IPS-NIHi7 (cell line): ENCODE measurements around the gene JAG1.

ENCODE experiments used
- DNase-seq: peaks from one replicate; pipeline ENCODE4 v3.0.0; 2012; ENCODE audit warnings: mixed read lengths; ENCODE audit errors: extremely low spot score

JAG1 gene

DNA sequence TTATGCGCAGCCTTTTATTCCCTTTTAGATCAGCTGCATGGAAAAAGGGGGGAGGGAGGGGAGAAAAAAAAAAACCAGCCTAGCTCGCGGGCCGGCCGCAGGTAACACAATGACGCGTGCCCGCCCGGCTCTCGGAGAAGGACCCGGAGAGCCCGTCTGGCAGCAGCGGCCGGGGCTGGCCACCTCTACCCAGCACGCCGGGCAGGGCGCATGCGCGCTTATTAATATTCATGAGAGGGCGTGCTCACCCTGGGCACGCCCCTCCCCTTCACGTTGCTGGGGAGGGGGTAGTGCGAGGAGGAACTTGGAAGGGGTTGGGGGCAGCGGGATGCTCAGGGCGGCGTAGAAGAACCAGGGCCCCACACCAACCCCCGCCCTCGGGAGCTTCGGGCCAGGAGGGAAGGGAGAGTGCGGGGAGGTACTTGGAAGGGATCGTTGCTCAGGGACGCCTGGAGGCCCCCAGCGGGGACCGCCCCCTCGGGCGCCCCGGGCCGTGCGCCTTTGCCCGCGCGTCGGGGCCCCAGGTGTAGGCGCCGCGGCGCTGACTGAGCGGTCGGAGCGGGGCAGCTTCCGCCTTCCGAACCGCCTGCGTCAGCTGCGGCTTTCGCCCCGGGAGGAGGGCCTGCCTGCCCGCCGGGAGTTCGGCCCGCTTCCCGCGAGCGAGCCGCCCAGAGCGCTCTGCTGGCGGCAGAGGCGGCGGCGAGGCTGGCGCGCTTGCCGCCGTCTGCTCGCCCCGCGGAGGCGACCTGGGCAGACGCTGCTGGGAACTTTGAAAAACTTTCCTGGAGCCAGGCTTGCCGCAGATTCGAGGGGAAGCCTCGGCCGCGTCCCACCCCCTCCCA, at the start of gene JAG1:
TSS of gene JAG1 (minus strand) at position 158 of the 842 bp plus-strand sequence. CDS start 469 bp downstream, outside the sequence.
- DNase-seq, result peak; percentile 96

DNA sequence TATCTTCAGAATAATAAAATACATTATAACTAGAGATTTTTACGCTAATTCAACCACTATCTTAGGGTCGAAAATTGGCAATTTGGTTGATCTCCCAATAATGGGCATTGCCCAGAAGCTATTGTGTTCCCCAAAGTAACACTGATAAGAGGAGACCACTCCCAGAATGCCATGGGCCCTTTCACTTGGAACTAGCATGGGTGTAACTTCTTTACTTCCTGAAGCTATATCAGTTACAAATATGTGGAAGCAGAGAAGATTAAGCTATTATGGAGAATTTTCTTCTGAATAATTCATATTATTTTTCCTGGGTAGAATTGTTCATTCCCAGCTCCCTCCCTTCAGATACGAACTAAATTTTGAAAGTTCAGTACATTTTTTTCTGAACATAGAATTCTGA, 48.2 kb upstream of the JAG1 start:
- no peak for DNase-seq

DNA sequence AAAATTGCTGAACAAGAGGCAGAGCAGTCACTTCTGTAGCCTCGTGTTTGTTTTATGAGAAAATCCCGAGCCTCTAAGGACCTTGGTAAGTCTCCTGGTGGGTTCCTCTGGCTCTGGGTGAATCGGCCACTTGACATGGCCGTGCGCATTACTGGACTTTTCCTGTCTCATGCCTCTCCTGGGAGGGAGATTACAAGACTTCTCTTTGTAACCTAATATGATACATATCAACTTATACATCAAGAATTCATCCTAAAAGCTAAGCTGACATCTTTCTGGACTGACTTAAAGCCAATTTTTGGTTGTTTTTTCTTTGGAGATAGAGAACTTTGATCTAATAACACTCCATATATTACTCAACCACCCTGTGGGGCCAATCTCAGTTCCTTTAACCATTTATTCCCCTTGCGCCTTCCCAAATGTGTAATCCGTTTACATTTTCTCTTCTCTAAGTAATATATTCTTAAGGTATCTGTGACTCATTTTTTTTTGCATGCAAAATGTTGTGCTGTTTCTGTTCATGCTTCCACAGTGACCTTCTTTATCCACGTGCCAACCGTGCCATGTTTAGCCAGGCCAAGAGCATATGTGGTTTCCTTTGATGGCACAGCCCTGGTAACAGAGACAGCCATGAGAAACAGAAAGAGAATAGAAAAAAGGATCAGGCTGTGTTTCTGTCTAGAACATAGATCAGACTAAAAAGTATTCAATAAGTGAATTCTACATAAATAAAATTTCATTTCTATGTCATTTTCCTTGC, 47.5 kb upstream of the JAG1 start:
- DNase-seq, result no peak

DNA sequence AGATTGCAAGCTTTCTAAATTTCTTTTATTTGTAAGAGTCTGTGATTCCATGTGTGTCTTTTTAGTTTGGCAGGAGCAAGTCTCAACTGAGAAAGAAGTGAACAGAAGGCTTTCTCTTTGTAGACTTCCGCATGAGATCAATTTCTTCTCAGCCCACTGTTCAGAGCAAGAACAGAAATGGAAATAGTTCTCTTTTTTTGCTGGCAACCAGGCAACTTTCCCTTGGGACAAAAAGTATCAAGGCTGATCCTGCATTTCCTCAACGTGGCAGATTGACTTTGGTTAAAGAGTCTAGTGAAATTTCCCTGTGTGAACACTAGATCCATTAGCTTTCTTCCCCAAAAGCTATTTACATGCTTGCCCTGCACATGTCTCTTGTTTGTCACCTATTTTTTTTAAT, 46.8 kb upstream of the JAG1 start:
- no peak for DNase-seq

DNA sequence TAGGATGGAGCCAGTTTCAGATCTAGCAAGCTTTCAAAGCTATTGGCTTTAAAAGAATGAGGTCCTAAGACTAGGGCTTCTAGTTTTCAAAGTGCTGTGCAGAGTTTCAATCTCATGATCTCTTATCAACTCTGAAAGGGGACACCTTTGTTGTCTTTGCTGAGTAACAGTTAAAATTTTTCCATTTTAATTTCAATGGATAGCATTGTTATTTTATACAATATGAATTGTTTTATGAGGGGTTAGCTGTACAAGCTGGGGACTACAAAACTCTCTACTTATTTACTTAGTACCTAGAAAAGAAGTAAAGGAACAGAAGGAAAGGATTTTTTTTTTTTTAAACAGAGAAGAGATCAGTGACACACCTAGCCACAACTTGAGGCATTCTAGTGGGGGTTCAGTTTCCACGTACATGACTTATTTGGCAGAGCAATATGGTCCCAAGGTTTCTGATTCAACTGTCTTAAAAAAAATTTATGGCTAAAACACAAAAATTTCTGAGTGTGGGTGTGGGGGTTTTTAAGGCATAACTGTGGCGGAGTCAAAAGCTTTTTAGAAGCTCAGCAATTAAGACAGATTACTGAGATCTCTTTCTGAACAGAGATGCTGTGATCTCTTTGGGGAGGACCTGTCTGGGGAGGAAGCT, 46.1 kb upstream of the JAG1 start:
- no peak for DNase-seq

DNA sequence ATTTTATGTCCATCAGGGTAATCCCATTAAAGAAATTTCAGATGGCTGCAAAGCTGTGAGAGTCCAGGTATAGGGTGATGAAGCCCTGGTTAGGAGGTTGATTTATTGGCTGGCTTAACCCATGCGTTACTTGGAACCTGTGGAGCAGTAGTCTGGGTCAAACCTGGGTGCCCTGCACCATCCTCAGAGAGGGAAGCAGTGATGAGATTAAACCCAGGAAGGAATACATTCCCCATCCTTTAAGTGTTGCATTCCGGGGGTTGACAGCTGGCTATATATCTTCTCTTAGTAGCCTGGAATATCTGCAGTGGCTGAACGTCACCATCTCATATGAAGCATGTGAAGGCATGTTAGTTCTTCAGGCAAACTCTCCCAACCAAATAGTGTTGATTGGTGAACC, 44.9 kb upstream of the JAG1 start:
- no peak for DNase-seq

DNA sequence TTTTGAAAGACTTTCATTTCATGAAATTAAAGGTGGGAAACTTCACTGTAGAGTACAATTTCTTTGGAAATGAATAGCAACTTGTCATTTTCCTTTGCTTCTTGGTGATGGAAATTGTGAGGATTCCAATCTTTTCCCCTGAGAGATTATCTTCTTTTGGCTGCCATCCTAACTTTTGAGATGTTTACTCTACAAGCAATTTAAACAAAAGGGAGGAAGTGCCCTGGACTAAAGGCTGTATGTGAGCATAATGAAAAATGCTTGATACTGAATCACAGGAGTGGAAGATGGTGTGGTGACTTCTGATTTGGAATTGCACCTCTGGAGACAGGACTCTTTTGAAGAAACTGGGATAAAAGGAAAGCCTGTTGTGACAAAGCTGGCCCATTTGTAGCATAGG, 43.1 kb upstream of the JAG1 start:
- DNase-seq, result no peak

DNA sequence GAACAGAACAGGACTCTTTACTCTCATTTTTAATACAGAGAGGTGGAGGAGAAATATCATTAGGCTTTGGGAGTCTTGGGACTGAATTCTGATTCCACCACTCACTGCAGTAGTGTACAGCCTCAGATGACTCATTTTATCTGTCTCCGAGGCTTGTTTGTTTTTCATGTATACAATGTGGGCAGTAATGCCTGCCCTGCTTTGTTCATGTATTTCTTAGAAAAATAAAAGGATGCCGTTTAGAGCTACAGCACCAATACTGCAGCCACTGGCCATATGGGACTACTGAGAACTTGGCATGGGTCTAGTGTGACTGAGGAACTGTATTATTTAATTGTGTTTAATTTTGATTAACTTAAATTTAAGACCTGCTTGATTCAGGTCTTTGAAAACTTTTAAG, 41.2 kb upstream of the JAG1 start:
- DNase-seq, result no peak

DNA sequence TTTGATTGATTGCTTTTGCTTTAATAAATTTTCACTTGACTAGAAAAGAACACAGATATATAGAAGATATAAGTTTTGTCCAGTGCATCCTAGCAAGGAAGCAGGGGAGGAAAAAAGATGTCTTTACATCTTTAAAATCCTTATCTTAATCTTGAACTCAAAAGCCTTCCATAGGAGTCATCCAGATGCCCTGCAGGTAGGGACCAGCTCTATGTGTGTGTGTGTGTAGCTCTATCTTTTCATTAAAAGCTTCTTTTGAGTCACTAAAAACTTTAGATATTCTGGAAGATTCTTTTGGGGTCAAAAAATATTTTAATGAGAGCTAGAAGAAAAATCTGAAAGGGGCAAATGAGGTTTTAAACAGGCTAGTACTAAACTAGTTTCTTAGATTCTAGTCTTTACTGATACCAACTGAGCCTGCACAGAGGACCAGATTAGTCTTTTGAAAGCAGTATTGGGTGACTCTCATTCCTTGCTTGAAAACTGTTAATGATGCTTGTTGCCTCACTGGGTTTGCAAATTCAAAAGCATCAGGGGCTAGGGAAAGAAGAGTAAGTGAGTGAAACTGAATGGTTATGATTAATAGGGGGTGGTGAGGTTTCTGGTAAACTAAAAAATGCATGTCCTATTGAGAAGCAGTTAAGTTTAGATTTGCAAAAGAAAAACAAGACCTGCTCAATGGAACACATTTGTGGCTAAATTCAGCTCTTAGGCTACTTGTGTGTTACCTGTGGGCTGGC, 40.6 kb upstream of the JAG1 start:
- no peak for DNase-seq

DNA sequence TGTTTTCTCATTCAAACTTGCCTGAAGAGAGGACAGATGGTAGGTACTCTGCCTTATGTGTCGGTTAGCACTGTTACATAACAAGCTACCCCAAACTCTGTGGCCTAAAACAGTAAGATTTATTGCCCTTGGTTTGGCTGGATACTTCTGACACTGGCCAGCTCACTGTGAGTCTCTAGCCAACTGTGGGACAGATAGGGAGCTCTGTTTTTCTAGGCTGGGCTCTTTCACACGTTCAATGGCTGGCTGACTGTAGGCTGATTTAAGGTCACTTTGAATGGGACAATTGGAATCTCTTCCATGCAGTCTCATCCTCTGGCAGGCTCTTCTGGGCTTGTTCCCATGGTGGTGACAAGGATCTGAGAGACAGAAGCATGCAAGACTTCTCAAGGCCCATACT, 39.4 kb upstream of the JAG1 start:
- no peak for DNase-seq

DNA sequence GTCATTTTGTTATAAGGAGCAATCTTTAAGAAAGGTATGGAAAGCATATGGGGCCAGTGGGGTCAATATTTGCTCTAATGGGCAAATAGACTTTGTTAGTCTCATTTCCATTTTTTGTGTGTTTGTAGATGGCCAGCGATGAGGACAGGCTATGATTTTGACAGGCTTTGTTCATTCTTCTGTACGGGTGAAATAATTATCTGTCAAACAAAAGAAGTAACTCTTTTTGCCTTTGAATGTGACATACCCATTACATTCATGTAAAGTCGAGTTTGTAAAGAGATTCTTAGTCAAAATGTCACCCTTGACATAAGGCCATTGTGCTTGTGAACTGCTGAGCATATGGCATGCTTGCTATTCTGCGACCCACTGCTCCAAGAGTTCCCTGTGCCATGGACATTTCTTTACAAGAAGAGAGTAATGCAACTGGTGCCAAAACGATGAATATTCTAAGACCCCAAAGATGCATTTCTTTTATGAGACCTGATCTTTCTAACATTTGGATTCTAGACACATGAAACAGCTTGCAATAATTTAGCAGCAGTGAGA, 38.2 kb upstream of the JAG1 start:
- DNase-seq, result no peak

DNA sequence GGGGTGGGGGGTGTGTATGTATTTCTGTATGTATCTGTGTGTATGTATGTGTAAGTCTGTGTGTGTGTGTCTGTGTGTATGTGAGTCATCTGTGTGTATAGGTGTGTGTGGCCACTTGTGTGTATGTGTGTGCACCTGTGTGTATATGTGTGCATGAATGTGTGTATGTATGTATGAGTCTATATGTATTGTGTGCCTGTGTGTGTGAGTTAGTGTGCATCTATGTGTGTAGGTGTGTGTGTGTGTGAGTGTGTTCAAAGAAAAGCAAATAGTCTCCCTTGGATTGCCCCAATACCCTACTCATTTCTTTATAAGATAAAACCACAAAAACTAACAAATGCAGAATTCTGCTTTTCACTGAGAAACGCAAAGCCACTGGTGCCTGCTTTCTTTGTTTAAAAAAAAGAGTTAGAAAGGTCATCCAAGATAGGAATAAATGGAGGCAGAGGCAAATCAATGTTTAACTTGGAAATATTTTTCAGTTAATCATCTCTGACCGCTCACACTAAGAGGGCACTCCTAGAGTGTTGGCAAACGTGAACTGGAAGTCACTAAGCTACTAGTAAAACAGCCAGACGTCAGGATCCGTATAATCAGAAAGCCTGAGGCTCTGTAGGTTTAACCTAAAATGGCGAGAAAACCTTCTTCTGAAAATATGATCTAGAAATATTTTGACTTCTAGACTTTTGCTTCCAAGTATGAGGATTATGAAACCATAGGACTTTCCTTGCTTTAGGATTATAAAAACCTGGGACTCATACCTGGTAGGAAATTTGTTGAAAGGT, 37.4 kb upstream of the JAG1 start:
- DNase-seq, result no peak

DNA sequence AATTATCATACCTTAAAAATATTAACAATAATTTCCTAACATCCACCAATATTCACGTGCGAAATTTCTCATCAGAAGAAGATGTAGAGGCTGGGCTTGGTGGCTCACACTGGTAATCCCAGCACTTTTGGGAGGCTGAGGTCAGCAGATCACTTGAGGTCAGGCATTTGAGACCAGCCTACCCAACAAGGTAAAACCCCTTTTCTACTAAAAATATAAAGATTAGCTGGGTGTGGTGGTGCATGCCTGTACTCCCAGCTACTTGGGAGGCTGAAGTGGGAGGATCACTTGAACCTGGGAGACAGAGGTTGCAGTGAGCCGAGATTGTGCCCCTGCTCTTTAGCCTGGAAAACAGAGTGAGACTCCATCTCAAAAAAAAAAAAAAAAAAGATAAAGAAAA, 36.1 kb upstream of the JAG1 start:
- DNase-seq, result no peak

DNA sequence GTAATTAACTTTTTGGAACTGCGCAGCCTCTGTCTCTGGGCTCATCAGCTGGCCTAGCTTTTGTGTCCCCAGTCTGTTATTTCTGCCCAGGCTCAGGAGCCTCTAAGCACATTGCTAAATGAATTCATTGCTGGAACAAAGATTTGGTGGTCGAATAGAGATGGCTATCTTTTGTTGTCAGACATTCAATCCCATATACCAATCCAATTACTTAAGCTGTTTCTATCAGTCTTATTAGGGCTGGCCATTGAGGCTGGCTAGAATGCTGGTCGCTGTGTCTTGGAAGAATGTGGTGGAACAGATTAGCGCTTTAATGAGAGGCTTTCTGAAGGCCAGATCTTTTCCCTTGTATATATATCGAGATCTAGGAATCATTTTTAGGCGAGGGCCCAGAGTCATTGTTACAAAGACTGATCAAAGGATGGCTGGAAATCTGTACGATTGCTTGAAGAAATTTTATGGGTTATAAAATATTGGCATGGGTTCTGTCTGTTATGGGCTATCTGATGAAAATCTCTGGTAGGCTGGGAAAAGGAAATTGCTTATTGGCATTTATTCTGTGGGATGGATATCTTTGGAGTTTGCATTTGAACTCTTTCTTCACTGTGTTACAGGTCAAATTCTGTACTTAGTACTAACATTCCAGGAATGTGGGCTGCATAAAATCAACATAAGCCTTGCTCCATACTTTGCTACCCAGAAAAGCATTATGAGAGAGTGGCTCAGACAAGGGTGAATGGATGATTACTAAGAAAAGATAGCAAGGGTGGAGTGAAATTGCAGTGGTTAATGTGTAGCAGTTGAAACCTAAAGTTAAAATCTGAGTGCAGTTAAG, 34.8 kb upstream of the JAG1 start:
- DNase-seq, result no peak

DNA sequence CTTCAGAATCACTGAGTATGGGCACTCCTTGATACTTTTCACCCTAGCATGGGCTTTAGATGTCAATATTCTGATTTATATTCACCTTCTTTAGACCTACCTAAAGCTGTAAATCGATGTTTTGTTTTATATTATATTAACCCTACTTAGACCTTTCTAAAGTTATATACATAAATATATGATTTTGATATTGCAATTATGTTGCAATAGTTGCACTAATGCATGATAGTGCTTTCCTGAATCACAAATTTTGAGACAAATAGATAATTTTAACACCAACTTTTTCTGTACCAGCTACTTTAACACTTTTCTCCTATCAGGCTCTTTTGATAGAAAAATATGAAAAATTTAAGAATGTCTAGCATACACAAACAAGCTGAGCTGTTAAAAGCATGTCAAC, 34.0 kb upstream of the JAG1 start:
- DNase-seq, result no peak

DNA sequence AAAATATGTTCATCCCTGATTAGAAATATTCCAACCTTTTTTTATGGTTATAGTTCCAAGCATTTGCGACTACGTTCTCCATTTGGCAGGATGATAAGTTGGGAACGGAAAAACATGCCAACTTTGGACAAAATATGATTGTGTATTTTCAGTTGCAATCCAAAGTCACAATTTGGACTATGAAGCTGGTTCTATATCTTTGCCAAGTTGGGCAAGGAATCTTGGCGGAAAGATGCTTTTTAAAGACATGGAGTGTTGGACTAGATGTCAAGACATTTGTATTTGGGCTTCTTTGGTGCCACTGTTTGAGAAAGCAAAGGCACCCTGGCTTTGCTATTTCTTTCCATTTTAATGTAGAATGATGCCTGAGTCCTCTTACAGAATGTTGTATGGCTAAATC, 33.3 kb upstream of the JAG1 start:
- DNase-seq, result no peak

DNA sequence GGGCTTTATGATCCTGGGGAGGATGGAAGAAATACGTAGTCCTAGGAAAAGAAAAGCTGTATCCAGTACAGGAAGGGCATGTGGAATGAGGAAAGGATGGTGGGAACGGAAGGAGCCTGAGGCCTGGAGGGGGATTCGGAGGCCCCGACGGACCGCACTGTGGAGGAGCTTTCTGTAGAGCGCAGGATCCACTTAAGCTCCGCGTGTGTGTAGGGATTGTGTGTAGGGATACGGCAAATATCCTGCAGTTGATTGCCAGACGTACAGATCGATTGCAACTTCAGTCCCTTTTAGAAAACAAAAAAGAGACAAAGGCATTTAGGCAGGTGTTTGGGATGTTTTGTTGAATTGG, 32.6 kb upstream of the JAG1 start:
- no peak for DNase-seq

DNA sequence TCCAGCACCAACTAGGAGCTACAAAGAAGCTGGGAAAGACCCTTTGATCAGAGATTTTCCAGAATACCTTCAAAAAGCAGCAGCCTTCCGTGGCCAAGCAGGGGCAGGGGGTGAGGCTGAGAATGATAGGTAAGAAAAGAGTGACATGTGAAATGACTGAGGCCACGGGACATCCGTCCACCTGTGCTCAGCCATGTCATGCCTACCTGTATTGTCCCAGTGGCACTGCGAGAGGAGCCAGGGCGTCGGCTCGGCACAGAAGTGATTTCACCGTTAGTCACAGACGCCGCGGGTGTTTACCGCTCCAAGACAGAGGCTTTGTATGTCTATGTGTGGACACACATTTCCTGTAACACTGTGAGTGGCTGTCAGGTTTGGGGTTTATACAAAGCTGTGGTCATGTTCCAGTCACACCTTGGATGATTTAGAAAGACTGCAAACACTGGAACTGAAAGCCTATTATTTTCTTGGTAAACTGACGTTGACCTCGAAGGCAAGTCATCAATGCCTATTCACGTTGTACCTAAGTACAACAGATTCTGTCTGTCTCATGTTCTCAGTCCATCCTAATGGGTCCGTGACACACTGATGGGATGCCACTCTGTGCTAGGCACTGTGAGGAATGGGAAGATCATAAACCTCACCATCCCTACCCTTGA, 32.1 kb upstream of the JAG1 start:
- no peak for DNase-seq

DNA sequence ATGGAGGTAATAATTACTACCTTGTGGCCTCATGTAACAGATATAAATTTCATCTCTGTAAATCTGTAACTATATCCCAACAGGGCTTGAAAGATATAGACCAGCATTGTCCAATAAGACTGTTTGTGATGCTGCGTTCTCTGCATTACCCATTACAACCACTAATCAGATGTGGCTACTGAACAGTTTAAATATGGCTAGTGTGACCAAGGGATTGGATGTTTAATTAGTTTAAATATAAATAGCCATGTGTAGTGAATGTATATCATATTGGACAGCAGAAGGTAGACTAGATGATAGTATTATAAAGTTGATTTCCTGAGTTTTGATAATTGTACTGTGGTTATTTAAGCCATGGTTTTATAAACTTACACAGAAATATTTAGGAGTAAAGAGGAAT, 27.8 kb upstream of the JAG1 start:
- DNase-seq, result no peak

DNA sequence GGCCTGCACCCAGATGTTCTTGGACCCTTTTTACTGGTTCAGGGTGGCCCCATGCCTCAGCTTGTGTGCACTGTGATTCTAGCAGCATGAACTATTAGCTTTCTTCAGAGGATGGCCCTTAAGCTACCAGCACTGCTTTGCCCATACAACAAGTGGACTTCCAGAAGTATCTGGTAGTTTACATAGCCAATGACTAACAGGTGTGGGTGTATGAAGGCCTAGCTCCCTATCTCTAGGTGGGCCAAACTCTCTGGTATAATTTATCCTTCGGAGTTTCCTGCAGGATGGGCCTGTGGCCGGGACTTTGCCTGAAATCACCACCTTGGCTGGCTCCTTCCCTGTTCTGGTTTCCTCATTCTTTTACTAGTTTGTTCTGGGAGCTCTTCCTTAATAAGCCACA, 26.1 kb upstream of the JAG1 start:
- no peak for DNase-seq
